Measurements from ENCODE around the gene CNTNAP5.

The CNTNAP5 gene

GRCh38 chr2:124437811-124438210 lies 412.7 kb downstream of the CNTNAP5 start:
- DNase-seq (ENCODE audit: low spot score) = no peak

DNA sequence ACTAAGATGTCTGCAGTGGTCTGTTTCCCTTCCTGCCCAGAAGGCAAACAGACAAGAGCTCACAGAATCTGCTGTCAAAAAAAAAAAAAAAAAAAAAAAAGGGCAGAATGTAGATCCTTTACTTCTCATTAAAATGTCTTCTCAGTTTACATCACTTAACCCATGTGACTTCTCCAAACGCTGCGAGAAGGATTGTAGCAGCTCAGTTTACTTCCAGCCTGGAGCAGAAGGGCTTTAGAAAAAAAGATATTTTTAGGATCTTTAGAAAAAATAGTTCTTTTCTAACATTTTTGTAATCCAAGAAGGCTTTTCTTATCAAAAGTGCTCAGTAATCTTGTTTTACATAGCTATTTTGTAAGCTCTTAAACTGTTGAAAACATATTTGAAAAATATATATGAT lies 425.4 kb downstream of the CNTNAP5 start:
- DNase-seq (ENCODE audit: low spot score) = no peak

DNA sequence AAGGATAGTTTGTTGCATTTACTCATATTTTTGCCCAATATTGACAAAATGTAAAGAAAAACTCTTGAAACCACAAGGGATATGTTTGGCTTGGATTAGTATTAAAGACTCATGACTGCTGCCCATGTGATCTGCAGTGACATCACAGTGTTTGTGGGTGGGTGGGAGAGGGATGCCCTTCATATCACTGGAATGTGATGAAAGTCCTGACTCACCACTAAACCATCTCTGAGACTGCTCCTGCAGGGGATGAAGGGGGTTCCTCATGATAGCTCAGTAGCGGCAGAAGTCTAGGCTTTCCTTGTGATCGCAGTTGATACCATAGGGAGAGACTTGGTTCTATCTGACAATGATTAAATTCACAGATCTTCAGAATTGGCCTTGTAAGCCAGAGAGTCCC lies 451.2 kb downstream of the CNTNAP5 start:
- DNase-seq (ENCODE audit: low spot score) = no peak

DNA sequence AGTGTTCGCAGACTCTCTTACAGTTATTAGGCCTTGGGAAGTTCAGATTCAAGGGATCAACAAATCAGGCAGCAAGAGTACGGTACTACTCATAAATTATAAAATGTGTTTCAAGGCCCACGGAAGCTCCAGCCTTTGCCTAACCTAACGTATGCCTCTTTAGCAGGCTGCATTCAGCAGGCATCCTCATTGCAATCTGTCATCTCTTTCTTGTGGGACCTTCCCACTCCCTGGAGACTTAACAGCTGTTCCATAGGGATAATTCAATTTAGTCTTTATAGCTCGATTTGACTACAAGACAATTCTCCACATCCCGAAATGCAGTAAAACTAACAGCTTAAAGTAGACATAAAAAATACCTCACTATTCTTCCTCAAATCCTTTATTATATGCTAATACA lies 453.7 kb downstream of the CNTNAP5 start:
- DNase-seq (ENCODE audit: low spot score) = no peak

DNA sequence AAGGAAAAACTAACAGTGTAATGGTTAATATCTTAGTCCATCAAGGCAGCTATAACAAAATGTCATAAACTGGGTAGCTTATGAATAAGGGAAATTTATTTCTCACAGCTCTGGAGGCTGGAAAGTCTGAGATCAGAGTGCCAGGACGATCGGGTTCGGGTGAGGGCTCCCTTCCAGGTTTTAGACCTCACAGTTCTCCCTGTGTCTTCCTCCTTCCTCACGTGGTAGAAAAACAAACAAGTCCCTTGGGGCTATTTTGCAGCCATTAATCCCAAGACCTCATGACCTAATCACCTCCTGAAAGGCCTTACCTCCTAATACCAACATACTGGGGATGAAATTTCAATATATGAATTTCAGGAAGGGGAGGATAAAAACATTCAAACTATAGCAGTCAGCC lies 455.9 kb downstream of the CNTNAP5 start:
- DNase-seq (ENCODE audit: low spot score) = no peak

DNA sequence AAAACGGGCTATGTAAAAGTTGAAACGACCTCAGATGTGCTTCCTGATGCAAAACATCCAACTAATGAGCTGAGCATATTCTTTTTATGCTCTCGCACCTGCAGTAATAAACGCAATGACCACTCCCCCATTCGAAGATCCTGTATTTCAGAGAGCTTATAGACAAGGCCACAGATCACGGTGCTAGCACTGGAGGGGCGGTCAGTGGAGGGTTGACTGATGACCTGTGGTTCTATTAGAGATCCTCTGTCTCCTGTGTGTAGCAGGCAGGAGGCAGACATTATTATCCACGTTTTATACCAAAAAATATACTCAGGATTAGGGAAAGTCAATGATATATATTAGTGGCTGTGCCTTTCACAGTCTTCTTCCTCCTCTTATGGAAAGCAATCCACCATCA lies 457.0 kb downstream of the CNTNAP5 start:
- DNase-seq (ENCODE audit: low spot score) = no peak

DNA sequence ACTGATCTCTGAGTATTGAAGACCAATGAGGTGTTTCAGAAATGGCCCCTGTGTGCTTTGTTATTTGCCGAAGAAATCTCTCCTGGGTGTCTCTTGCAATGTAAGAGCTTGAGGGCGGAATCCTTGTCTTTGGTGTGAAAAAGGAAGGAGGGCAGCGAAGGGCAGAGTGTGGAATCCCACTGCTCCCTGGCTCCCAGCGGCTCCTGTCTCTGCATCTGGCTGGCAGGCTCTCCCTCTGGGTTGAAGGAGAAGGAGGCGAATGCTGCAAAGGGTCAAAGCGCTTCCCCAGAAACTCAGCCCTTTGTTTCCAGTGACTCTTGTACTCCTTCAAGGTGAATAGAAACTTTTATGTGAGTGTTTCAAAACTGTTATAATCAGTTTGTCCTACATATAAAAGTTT lies 457.5 kb downstream of the CNTNAP5 start:
- no peak for DNase-seq (ENCODE audit: low spot score)

DNA sequence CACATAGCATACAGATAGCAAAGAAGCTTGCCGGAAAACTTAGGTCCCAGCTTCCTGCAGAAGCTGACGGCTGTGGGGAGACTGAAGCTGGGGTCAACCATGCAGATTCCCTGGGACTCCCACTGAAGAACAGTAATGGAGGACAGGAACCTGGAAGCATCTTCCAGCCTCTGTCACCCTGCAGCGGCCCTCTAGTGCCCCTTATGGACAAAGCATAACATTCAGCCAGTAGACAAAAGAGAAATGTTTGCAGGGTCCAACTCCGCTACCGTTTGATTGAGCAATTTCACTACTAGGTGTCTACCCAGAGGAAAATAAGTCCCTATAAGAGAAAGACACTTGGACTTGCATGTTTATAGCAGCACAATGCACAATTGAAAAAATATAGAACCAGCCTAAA lies 460.6 kb downstream of the CNTNAP5 start:
- no peak for DNase-seq (ENCODE audit: low spot score)

DNA sequence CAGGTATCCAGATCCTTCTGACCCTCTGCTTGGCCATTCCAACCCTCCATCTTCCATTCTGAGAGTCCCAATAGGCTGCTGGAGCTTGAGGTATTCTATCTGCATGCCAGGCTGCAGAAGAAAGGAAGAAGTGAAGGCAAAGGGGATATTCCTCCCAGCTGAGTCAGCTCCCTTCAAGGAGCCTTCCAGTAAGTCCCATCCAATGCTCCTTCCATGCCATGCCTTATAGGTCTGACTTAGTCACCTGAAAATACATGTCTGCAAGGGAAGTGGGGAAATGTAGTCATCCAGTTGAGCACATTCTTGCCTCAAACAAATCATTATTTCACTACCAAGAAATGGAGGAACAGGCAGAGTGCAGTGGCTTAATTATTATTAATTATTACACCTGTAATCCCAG lies 464.6 kb downstream of the CNTNAP5 start:
- no peak for DNase-seq (ENCODE audit: low spot score)

DNA sequence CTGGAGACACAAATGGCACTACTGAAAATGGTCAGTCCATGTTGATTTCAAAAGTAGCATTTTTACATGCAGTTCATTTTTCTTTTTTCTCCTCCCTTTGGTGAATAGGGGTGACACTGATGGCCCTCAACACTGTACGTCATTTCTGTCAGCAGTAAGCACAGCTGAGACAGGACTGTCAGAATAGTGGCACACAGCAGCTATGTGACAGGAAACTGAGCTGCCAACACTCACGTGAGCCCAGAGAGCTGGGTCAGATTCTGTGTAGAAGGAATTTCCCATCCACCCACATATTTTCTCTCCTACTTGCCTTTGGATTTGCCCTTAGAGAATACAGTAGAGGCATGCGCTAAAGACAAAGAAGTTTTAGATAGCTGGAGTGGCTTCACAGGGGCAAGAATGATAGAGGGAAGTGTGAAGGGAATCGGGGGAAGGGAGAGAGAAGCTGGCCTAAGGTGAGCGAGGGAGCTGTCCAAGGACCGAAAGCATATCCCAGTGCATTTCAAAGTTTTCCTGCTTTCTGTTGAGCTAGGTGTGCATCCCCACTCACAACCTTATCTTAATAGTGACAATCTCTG lies 476.6 kb downstream of the CNTNAP5 start:
- DNase-seq (ENCODE audit: low spot score) = no peak

GRCh38 chr2:124514236-124514635 lies 489.1 kb downstream of the CNTNAP5 start:
- no peak for DNase-seq (ENCODE audit: low spot score)

- no peak for DNase-seq (ENCODE audit: low spot score)
Measured at GRCh38 chr2:124520953-124521352, 495.9 kb downstream of the CNTNAP5 start.

DNA sequence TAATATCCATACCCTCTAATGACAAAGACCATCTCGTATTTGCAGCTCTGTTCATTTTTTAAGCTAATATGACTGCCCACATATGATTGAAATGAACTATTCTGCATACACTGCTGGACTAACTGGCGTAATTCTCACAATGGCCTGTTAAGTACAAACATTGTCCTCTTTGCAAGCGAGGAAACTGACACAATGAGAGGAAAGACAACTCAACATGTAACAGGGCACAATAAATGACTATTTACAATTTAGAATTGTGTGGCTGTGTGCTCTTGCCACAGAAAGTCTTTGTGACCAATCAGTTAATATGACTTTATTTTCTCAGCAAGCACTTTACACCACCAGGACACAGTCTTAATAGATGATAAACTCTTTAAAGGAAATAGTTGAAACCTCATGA lies 498.0 kb downstream of the CNTNAP5 start:
- DNase-seq (ENCODE audit: low spot score) = no peak

DNA sequence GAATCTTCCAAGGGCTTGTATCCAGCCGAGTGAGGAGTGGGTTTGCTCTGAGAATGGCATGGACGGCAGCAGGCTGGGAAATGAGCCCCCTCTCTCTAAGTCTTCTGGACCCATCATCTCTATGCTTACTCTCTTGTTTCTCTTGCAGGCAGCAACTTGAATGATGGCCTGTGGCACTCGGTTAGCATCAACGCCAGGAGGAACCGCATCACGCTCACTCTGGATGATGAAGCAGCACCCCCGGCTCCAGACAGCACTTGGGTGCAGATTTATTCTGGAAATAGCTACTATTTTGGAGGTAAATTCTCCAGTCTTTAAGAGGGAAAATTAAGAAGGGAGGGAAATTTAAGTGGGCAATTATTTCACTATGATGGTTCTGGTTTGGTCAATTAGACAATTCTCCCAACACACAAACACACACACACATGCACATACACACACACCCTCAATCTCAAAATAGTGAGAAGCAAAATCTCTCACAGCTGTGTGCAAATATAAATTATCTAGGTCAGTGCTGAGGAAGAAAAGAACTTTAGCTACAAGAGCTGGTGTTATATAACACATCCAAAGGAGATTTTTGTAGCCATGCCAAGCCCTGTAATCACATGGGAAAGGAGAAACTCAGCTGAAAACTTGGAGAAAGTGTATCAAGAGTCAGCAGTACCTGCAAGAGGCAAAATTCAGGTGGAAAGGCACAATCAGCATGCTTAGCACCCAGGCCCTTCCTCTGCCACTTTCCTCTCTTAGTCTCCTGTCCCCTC lies 499.2 kb downstream of the CNTNAP5 start:
- DNase-seq (ENCODE audit: low spot score) = no peak

DNA sequence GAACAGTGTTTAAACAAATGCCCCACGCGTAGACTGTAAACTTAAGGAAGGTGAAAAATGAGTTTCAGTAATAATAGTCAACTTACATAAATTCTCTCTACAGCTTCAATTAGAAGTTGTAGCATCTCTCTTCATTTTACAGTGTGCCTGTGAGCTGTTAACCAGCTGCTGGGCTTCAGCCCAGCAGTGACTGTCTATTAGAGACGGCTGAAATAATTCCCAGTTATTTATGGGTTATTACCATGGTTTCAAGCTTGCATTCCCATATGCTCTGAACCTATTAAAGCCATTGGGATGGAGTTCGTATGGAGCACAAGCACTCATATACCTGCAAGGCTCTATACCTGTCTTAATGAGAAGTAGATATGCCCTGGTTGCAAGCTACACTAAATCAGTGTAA lies 501.1 kb downstream of the CNTNAP5 start:
- no peak for DNase-seq (ENCODE audit: low spot score)

DNA sequence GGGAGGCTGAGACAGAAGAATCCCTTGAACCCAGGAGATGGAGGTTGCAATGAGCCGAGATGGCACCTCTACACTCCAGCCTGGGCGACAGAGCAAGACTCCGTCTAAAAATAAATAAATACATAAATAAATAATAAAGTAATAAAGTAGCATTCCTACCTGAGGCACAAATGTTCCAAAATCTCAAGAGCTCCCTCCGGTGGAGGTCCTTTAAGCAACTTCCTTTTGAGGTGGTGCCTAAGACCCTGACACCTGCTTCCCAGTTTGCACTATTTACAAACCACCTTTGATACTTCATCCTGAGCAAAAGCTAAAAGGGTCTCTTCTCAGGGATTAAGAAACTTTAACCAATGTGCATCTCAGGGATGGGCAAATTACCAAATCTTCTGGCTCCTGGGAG lies 505.1 kb downstream of the CNTNAP5 start:
- DNase-seq (ENCODE audit: low spot score) = no peak

DNA sequence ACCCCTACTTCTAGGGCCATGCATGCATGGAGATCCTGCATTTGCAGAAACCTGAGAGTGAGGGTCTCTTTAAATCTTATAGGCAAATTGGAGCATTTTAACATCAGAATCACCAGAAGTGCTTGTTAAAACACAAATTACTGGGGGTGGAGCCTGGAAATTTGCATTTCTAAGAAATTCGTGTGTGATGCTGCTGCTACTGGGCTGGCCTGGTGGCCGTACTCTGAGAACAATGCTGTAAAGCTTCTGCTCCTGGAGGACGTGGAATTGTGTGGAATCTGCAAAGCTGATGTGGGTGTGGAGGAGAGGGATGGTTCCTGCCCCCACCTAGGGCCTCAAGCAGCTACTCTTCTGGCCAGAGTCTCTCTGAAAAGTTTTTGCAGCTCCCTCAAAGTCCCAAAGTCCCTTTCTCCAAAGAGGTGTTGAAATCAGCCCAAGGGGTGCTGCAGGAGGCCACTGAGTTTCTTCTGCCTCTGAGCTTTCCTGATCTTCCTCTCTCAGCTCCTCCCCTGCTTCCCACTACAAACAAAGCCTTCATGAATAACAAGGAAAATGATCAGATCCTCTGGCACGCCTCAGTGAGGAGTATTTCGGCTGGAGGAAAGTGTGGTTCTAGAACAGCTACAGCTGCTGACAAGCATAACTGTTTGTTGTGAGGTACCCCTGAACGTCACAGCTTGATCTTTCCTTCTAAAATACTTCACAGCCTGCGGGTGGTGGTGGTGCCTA lies 508.3 kb downstream of the CNTNAP5 start:
- no peak for DNase-seq (ENCODE audit: low spot score)

GRCh38 chr2:124534028-124534427 lies 508.9 kb downstream of the CNTNAP5 start:
- DNase-seq (ENCODE audit: low spot score) = no peak

- no peak for DNase-seq (ENCODE audit: low spot score)
Measured at GRCh38 chr2:124535816-124536215, 510.7 kb downstream of the CNTNAP5 start.

DNA sequence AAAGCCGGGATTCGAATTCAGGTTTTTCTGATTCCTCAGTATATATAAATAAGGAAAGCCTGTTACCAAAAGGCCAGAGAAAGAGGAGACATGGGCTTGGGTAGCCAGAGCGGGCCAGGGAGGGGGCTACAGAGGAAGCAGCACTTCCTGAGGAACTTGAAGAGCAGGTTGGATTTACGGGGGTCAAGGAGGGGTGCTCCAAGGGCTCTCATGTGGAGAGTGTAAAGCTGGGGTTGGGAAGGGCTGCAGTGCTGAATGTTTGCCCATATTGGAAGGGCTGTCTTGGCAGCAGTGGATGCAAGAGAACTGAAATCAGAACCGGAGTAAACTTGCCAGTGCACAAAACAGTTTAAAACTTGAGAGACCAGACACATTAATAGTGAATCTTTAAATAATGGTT lies 511.5 kb downstream of the CNTNAP5 start:
- DNase-seq (ENCODE audit: low spot score) = no peak

- no peak for DNase-seq (ENCODE audit: low spot score)
Measured at GRCh38 chr2:124538549-124538948, 513.5 kb downstream of the CNTNAP5 start.

- no peak for DNase-seq (ENCODE audit: low spot score)
Measured at GRCh38 chr2:124540805-124541204, 515.7 kb downstream of the CNTNAP5 start.

DNA sequence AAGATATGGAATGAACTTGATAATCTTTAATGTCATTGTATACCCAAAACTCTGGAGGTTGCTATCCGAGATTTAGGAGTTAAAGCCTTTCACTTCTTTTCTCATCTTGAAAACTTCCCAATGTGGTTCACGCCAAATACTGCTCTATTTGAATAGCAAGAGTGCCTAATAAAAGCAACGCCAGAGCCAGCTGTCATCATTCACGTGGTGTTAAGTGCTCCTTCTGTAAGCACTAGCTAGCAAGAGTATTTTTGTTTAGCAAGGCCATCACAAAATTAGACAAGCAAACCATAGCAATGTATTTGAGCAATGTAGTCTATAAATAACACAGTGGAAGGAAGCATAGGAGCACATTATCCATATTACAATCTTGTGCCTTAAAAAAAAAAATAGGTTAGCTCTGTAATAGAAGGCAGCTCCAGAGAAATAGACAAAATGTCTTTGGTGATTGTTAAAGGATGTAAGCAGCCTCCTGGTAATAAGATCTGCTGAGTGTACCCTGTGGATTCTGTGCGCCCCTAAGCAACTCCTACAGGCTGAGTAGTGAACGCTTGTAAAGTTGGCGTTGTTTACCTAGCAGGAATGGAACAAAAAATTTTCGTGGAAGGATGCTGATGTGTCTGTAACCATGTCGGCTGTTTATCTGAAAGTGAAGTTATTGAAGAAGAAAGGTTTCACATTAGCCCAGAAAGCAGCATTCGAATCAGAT lies 518.0 kb downstream of the CNTNAP5 start:
- DNase-seq (ENCODE audit: low spot score) = no peak

Measured in AG08395 (cell line).